Measurements from ENCODE around the gene STX3.
A peak's percentile ranks its signal among the peaks of the same experiment; 100 is the strongest.

- TF ChIP-seq POLR2A (IDR thresholded peaks at IDR 0.05; ENCODE audit: low read length) (no peak), USF2 (IDR thresholded peaks at IDR 0.05) (no peak), KDM5A (IDR thresholded peaks at IDR 0.05) (no peak), JUN (IDR thresholded peaks at IDR 0.05) (no peak), RARB (CRISPR knock-in tag; IDR thresholded peaks at IDR 0.05) (no peak), MAX (IDR thresholded peaks at IDR 0.05) (no peak), CTCF (IDR thresholded peaks at IDR 0.05) (no peak), CBX2 (IDR thresholded peaks at IDR 0.05; ENCODE audit: borderline replicate concordance, low read depth) (no peak), BCL3 (IDR thresholded peaks at IDR 0.05) (no peak), CHD2 (IDR thresholded peaks at IDR 0.05; ENCODE audit: low read length, partially characterized antibody) (no peak), MAFK (IDR thresholded peaks at IDR 0.05; ENCODE audit: partially characterized antibody) (peak; percentile 65), MAZ (IDR thresholded peaks at IDR 0.05; ENCODE audit: borderline replicate concordance, low read depth, low read length) (no peak)
These were observed 94.0 kb downstream of the STX3 start for GRCh38 chr11:59849129-59849528.

Measured in A549 (cell line).